HepG2 (cell line): ENCODE measurements around the gene IL21R. TPM values are rescaled to one million over a fixed set of nuclear protein-coding genes. Genes with fewer than 3 reads are reported as not detected.
"Not testable (repeated sequence)": the region's sequence is repeated elsewhere in the genome, so short reads cannot be mapped to it uniquely, and the experiment has no call there.

Source experiments
- ATAC-seq: fragments of 200-7000 bp; cut with Tn5 transposase; 3 replicates; pipeline ENCODE4 v1.9.1; 2020; ENCODE audit warnings: mild to moderate bottlenecking, moderate library complexity
- BruUV-seq: library from RNA; stranded (reverse); fragments of 400-500 nt; replicated peaks from 2 replicates; lab custom pipeline; 2021; lab: Mats Ljungman, UMichigan
- CTCF ChIA-PET: fragments of 300-600 bp; formaldehyde crosslinking; extraction: SDS; loops from one replicate; lab custom pipeline; 2021; ENCODE audit warnings: low total read pairs, inconsistent platforms, low intra/inter-chr PET ratio; lab: Yijun Ruan, JAX
- POLR2A ChIA-PET: fragments of 350-600 bp; sonication (Branson Sonifier 250); formaldehyde crosslinking; loops from one replicate; lab custom pipeline; 2020; ENCODE audit warnings: antibody characterized with exemption, inconsistent platforms; lab: Yijun Ruan, JAX
- DNase-seq: peaks from one replicate; pipeline ENCODE4 v3.0.0-alpha.2; 2015; ENCODE audit warnings: low spot score
- FAIRE-seq: peaks from 3 replicates; lab custom pipeline; 2011; peaks lifted over from hg19 to GRCh38; lab: Jason Lieb, UNC
- H2AFZ ChIP-seq: one replicate; pipeline ENCODE4 v1.6.1; 2011; ENCODE audit warnings: low read length, inconsistent platforms
- H3K27ac ChIP-seq: fragments of 300-600 bp; 3 replicates; pipeline ENCODE4 v1.8.0; 2011; ENCODE audit warnings: mixed run types, mild to moderate bottlenecking, mixed read lengths, low read length, inconsistent platforms; ENCODE audit not compliant: insufficient read depth; ENCODE audit errors: extremely low read length
- H3K27me3 ChIP-seq, 2 experiments: fragments of 200-600 bp in 1 of 2; 2 replicates in 1 of 2; 3 replicates in 1 of 2; pipeline versions ENCODE4 v1.6.0 to v1.8.0; 2011; ENCODE audit warnings: low read length in 2 of 2, mild to moderate bottlenecking in 2 of 2, moderate library complexity in 2 of 2, inconsistent platforms in 1 of 2; ENCODE audit not compliant: insufficient read depth in 2 of 2, control insufficient read depth in 1 of 2
- H3K36me3 ChIP-seq, 2 experiments: fragments of 200-600 bp in 1 of 2; replicated peaks in 1 of 2; 2 replicates in 1 of 2; 3 replicates in 1 of 2; pipeline versions ENCODE4 v1.5.1 to v1.8.0; 2011; ENCODE audit warnings: low read length in 2 of 2, inconsistent platforms in 1 of 2; ENCODE audit not compliant: insufficient read depth in 2 of 2, control insufficient read depth in 1 of 2
- H3K4me1 ChIP-seq: 2 replicates; pipeline ENCODE4 v1.5.1; 2012; ENCODE audit warnings: low read length, inconsistent platforms; ENCODE audit not compliant: insufficient read depth
- H3K4me2 ChIP-seq: 2 replicates; pipeline ENCODE4 v1.6.0; 2011; ENCODE audit warnings: low read depth, low read length, inconsistent platforms
- H3K4me3 ChIP-seq, 3 experiments: fragments of 200-600 bp in 1 of 3; sonication (generic), shearing (Covaris generic) in 1 of 3; replicated peaks in 1 of 3; 2 replicates each; pipeline ENCODE4 v1.5.1; 2011 to 2016; ENCODE audit warnings: low read length in 3 of 3, inconsistent platforms in 2 of 3, low read depth in 2 of 3, mild to moderate bottlenecking in 2 of 3, control low read depth in 1 of 3, mixed read lengths in 1 of 3; ENCODE audit not compliant: insufficient read depth in 1 of 3
- H3K79me2 ChIP-seq: one replicate; pipeline ENCODE4 v1.6.1; 2011; ENCODE audit warnings: low read length, inconsistent platforms; ENCODE audit not compliant: insufficient read depth
- H3K9ac ChIP-seq: 2 replicates; pipeline ENCODE4 v1.6.0; 2011; ENCODE audit warnings: mild to moderate bottlenecking, low read depth, low read length, inconsistent platforms; ENCODE audit not compliant: insufficient read depth
- H3K9me3 ChIP-seq: 2 replicates; pipeline ENCODE4 v1.5.1; 2012; ENCODE audit warnings: mild to moderate bottlenecking, low read length
- H4K20me1 ChIP-seq: 2 replicates; pipeline ENCODE4 v1.6.0; 2011; ENCODE audit warnings: inconsistent platforms, mild to moderate bottlenecking, low read length, moderate library complexity; ENCODE audit not compliant: insufficient read depth
- AGO1 ChIP-seq: fragments of 200-400 bp; formaldehyde crosslinking; IDR thresholded peaks from 2 replicates; pipeline ENCODE4 v1.6.1; 2017; ENCODE audit warnings: mild to moderate bottlenecking, low read depth, low read length, moderate library complexity; ENCODE audit not compliant: poor library complexity, severe bottlenecking
- ARNT2 ChIP-seq: sonication (generic); formaldehyde crosslinking; IDR thresholded peaks from 2 replicates; pipeline ENCODE4 v1.8.0; 2022; ENCODE audit warnings: mild to moderate bottlenecking, low read depth, missing genetic modification reagents, moderate library complexity
- GTF2F1 ChIP-seq: fragments of 150-350 bp; IDR thresholded peaks from 2 replicates; pipeline ENCODE4 v1.6.1; 2014; ENCODE audit warnings: low read length
- LCORL ChIP-seq, 2 experiments: fragments of 450-650 bp in 1 of 2; sonication (generic) in 1 of 2; formaldehyde crosslinking in 1 of 2; IDR thresholded peaks; 2 replicates each; pipeline versions ENCODE4 v1.5.0 to v1.6.1; 2017 to 2020; ENCODE audit warnings: antibody characterized with exemption in 1 of 2, missing genetic modification reagents in 1 of 2
- MAF1 ChIP-seq: sonication (generic); formaldehyde crosslinking; IDR thresholded peaks from 2 replicates; pipeline ENCODE4 v1.5.0; 2020; ENCODE audit warnings: missing genetic modification reagents, borderline replicate concordance
- SIN3B ChIP-seq: fragments of 150-350 bp; IDR thresholded peaks from 2 replicates; pipeline ENCODE4 v1.6.1; 2014; ENCODE audit warnings: low read length
- ZNF136 ChIP-seq: sonication (generic); formaldehyde crosslinking; IDR thresholded peaks from 2 replicates; pipeline ENCODE4 v1.8.1; 2022; ENCODE audit warnings: low read depth, mild to moderate bottlenecking, moderate library complexity, missing genetic modification reagents
- ZNF468 ChIP-seq: sonication (generic); formaldehyde crosslinking; IDR thresholded peaks from 2 replicates; pipeline ENCODE4 v1.8.0; 2022; ENCODE audit warnings: mild to moderate bottlenecking, moderate library complexity, missing genetic modification reagents
- ZNF605 ChIP-seq: sonication (generic); formaldehyde crosslinking; IDR thresholded peaks from 2 replicates; pipeline ENCODE4 v1.8.0; 2022; ENCODE audit warnings: mild to moderate bottlenecking, missing genetic modification reagents
- ZNF616 ChIP-seq: sonication (generic); formaldehyde crosslinking; IDR thresholded peaks from 2 replicates; pipeline ENCODE4 v1.5.0; 2020; ENCODE audit warnings: low read depth, mild to moderate bottlenecking, missing genetic modification reagents
- ZNF772 ChIP-seq: sonication (generic); formaldehyde crosslinking; IDR thresholded peaks from 2 replicates; pipeline ENCODE4 v1.5.0; 2020; ENCODE audit warnings: mild to moderate bottlenecking, missing genetic modification reagents
- WGBS: methylation state at CpG from one replicate; pipeline ENCODE4 v1.1.6; 2017; ENCODE audit warnings: low lambda C conversion rate; 5-methylcytosine and 5-hydroxymethylcytosine counted together
- in situ Hi-C: cut with HindIII; loops from 2 replicates; pipeline ENCODE4 v1.10.0; 2017; ENCODE audit warnings: low pct_unique_long_range_greater_than_20kb; ENCODE audit not compliant: extremely low pct_ligation_motif_present
- intact Hi-C: fragments of 100-400 bp; cut with micrococcal nuclease; formaldehyde crosslinking; loops from one replicate; pipeline ENCODE4 v1.10.0; 2022; ENCODE audit not compliant: unreplicated experiment
- polyA plus RNA-seq, 8 experiments: library from polyadenylated mRNA; depleted of rRNA in 3 of 8; stranded (reverse) in 7 of 8; unstranded in 1 of 8; fragments of >200 nt; fragmentation: Illumina TruSeq in 4 of 8; extraction: Trizol in 4 of 8; gene quantifications; 2 replicates each; pipeline versions ENCODE4 v1.2.1 to v1.2.3, GENCODE V29; 2011 to 2016; ENCODE audit warnings: low read depth in 4 of 8, missing spikeins in 1 of 8, mixed read lengths in 1 of 8; ENCODE audit not compliant: insufficient read depth in 1 of 8
- total RNA-seq, 5 experiments: library from RNA; depleted of rRNA; stranded (reverse); fragments of >200 nt; fragmentation: Illumina TruSeq; extraction: Trizol; gene quantifications; 2 replicates each; pipeline ENCODE4 v1.2.3, GENCODE V29; 2016; ENCODE audit warnings: low read depth in 1 of 5
- TF ChIP-seq, protein P1 (sequence below): sonication (generic); formaldehyde crosslinking; conservative IDR thresholded peaks from 2 replicates; pipeline ENCODE4 v1.8.1; 2023; ENCODE audit warnings: missing genetic modification reagents

Gene IL21R
- total and polyA plus RNA-seq, 2 of the 13 experiments (the other 11 are each of a cell fraction or from before 2014, with no cell fraction given) = 0.49 to 0.64 TPM

DNA sequence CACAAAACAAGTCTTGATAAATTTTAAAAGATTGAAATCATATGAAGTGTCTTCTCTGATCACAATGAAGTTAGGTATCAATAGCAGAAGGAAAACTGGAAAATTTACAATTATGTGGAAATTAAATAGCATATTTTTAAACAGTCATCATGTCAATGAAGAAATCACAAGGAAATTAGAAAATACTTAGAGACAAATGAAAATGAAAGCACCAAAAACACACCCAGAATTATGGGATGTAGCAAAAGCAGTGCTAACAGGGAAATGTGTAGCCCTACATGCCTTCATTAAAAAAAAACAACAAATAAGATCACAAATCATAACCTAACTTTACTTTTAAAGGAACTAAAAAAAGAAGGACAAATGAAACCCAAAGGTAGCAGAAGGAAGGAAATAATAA lies 7.5 kb upstream of the IL21R start (continued):
- no peak for TF ChIP-seq ARNT2 (CRISPR knock-in tag)
- TF ChIP-seq ZNF772 (CRISPR knock-in tag) = no peak

DNA sequence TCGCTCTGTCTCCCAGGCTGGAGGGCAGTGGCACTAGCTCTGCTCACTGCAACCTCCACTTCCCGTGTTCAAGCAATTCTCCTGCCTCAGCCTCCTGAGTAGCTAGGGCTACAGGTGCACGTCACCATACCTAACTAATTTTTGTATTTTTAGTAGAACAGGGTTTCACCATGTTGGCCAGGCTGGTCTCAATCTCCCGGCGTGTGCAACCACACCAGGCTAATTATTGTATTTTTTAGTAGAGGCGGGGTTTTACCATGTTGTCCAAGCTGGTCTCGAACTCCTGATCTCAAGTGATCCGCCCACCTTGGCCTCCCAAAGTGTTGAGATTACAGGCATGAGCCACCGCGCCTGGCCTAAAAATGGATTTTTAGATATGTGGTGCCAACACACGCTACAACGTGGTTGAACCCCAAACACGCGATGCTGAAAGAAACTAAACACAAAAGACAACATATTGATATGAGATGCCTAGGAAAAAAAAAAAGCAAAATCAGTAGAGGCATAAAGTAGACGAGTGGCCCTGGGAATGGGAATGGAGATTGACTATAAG lies 3.6 kb upstream of the IL21R start:
- WGBS = 53% methylated on average over 15 of the region's 15 CpGs
- H3K36me3 ChIP-seq, CTCF ChIA-PET: not testable (repeated sequence)

DNA sequence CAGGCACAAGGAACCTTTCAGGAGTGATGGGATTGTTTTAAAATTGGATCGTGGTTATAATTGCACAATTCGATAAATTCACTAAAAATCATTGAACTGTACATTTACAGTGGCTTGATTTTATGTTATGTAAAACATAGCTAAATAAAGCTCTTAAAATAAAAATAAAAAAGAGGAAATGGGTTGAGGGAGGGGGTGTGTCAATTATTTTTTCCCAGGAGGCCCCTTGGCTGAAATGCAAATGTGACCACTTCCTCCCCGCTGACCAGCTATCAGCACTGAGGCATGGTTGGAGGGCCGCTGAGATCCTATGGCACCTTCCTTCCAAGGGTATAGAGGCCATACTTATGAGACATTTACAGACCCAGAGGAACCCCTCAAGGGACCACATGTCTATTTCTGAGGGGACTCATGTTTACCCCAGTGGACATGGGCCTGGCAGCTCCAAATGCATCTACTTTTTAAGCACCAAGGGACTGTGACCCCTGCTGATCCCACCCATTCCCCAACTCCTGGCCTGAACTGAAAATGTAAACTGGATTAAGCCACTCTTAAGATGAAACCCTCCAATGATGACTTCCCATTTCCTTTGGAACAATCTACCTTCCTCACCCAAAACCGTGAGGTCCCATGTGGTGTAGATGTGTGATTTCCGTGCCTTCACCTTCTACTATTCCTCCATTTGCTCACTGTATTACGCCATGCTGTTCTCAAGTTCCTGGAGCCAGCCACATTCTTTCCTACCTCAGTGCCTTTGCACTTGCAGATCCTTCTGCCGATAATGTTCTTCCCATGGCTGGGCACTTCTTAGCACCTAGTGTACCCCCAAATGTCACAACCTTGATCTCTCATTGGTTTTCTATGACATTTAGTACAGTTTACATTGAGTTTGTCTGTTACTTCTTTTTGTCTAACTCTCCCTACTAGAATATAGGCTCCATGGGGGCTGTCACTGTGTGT lies 2.8 kb upstream of the IL21R start:
- FAIRE-seq = no peak
- no peaks in the 10 kb centered on the region for H3K4me1 ChIP-seq
- intact Hi-C loops = no loop called here
- no peak overlapping the region for H3K4me3 ChIP-seq
- H3K27me3 ChIP-seq = peaks cover 13 to 32% of the 10 kb centered on the region in 2 experiments
- BruUV-seq = no TSS peak
- no peak overlapping the region for H2AFZ ChIP-seq
- ChIA-PET CTCF (no interaction called here), POLR2A (no interaction called here)
- no peaks in the 10 kb centered on the region for H4K20me1 ChIP-seq
- in situ Hi-C loops = no loop called here
- 62% methylated on average over 8 of the region's 8 CpGs for WGBS
- no peak for DNase-seq
- H3K4me2 ChIP-seq = no peak overlapping the region
- ATAC-seq = no peak
- H3K9ac ChIP-seq = no peak overlapping the region
- H3K79me2 ChIP-seq = no peaks in the 10 kb centered on the region
- H3K9me3 ChIP-seq = no peaks in the 10 kb centered on the region
- H3K36me3 ChIP-seq = no peaks in the 10 kb centered on the region
- no peak overlapping the region for H3K27ac ChIP-seq
- TF ChIP-seq GTF2F1 (no peak), ZNF605 (CRISPR knock-in tag) (no peak), MAF1 (CRISPR knock-in tag) (no peak), ZNF616 (CRISPR knock-in tag) (no peak), ZNF468 (CRISPR knock-in tag) (no peak), ZNF136 (no peak), SIN3B (no peak), LCORL (IDR thresholded peaks at IDR 0.05) (no peak), LCORL (CRISPR knock-in tag; IDR thresholded peaks at IDR 0.05) (no peak), AGO1 (no peak)
- TF ChIP-seq, protein P1, sequence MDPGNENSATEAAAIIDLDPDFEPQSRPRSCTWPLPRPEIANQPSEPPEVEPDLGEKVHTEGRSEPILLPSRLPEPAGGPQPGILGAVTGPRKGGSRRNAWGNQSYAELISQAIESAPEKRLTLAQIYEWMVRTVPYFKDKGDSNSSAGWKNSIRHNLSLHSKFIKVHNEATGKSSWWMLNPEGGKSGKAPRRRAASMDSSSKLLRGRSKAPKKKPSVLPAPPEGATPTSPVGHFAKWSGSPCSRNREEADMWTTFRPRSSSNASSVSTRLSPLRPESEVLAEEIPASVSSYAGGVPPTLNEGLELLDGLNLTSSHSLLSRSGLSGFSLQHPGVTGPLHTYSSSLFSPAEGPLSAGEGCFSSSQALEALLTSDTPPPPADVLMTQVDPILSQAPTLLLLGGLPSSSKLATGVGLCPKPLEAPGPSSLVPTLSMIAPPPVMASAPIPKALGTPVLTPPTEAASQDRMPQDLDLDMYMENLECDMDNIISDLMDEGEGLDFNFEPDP (CRISPR knock-in tag) = no peak

More for the DNA sequence above, 3.6 kb upstream of the IL21R start:
- POLR2A ChIA-PET, H3K4me3 ChIP-seq, H2AFZ ChIP-seq, H3K27ac ChIP-seq, BruUV-seq, in situ Hi-C loops, H3K9me3 ChIP-seq, ATAC-seq, FAIRE-seq, H3K4me2 ChIP-seq, H3K9ac ChIP-seq, DNase-seq, intact Hi-C loops, H3K4me1 ChIP-seq, H4K20me1 ChIP-seq, H3K79me2 ChIP-seq: not testable (repeated sequence)
- H3K27me3 ChIP-seq = peaks cover 11 to 25% of the 10 kb centered on the region in 2 experiments
